Globus pallidus (tissue), 1 donor: ENCODE measurements around the gene C2orf81.
"Not testable (repeated sequence)": the region's sequence is repeated elsewhere in the genome, so short reads cannot be mapped to it uniquely, and the experiment has no call there.

ENCODE experiments used
- DNase-seq: peaks from one replicate; pipeline ENCODE4 v3.0.0-alpha.2; 2015; ENCODE audit warnings: low spot score

The C2orf81 gene

DNA sequence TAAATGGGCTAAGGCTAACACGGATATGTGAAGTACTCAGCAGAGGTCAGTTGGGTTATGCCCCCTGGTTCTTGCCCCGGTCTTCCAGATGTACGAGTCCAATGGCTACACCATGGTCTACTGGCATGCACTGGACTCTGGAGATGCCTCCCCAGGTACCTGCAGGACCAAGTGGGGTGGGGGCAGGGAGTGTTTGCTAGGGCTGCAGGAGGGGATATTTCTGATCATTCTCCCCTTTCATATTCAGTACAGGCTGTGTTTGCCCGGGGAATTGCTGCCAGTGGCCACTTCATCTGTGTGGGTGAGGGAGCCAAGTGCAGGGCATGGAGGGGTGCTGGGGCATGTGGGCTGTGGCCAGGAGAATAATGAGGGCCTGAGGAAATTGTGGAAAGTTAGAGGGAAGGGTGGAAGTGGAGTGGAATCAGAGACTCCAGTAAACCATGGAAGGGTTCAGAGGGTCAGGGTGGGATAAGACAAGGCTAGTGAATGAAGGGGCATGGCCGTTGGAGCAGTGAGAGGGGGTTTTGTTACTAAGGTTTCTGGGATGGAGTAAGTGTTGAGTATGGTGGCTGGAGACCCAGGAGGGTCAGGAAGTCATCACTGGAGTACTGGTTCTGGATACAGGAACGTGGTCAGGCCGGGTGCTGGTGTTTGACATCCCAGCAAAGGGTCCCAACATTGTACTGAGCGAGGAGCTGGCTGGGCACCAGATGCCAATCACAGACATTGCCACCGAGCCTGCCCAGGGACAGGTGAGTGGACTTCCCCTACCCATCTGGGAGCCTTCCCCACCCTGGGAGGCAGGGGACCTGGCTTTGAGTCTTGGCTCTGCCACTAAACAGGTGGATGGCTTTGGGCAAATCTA lies 2.0 kb upstream of the C2orf81 start:
- no peak for DNase-seq

DNA sequence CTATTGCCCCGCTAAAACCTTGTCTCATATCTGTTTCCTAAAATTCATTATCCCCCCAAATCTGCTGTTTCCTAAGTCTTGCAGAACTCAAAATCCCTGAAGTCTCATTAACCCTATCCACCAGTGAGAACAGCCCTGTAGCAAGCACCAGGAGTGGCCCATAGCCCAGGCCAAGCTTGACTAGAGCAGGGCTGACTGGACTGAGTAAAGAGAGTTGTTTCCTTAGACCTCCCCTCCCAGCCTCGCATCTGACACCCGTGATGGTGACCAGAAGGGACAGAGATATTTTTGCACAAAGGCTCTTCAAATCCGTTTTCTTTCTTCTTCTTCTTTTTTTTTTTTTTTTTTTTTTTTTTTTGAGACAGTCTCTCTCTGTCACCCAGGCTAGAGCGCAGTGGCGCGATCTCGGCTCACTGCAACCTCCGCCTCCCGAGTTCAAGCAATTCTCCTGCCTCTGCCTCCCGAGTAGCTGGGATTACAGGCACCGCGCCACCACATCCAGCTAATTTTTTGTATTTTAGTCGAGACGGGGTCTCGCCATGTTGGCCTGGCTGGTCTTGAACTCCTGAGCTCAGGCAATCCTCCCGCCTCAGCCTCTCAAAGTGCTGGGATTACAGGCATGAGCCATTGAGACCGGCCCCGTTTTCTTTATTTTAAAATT lies 846 bp downstream of the C2orf81 start:
- DNase-seq: not testable (repeated sequence)

DNA sequence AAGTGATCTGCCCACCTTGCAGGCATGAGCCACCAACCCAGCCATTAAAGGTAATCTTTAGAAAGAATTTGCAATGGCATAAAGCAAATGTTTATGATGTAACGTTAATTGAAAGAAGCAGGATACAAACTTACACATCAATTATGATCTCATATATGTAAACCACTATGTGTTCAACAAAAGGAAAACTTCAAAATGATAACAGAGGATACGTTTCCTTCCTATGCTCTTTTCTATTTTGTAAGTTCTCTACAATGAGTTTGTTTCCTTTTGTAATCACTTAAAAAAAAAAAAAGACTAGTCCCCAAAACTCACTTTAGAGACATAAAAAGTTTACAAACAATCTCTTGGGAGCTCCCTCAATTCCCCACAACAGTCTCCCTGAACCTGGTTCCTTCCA lies 1.4 kb downstream of the C2orf81 start:
- no peak for DNase-seq

DNA sequence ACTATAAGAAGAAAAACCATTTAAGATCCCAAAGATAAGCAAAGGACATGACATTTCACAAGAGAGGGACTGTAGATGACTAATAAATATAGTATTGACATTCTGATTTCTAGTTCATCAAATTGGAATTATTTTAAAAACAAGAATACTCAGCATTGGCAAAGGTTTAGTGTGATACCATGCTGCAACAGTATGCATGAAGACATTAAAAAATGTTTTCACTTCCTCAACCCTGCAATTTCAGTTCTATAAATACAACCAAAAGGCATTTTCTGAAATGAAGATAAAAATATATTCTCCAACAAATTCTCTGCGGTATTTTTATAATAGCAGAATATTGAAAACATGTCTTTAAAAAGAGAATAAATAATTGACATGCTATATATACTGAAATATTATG lies 2.1 kb downstream of the C2orf81 start:
- no peak for DNase-seq

DNA sequence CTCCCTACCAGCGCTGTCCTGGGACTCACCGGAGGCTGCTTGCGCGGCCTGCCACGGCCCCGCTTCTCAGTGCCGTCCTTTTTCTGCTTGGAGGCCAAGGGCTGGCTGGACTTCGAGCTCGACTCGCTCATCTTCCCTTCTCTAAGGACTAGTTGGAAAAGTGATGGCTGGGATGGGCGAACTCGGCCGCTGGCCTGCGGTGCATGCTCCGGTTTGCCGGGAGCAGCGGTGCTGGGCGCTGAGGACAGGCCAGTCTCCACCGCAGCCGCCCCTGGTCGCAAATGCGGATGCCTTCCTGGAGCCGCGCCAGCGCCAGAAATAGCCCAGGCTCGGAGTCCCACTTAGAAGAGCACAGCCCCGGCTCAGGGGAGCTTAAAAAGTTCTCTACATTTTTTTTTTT lies 3.1 kb downstream of the C2orf81 start:
- DNase-seq: no peak

DNA sequence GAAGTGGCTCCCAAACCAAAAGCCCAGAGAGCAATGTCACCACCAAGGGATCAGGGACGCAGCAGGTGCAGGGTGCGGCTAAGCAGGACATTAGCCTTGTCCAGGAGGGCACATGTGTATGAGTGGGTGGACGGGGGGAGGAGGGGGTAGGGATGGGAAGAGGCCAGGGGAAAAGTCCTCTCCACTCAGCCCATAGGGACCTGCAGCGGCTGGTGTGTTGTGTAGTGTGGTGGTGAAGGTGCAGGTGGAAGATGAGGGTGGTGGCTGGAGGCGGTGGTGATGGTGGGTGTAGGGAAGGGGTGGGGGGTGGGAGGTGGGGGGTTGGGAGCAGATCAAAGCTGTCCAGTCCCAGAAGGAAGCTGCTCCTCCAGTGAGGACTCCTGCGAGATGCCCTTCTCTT lies 3.7 kb downstream of the C2orf81 start:
- no peak for DNase-seq

DNA sequence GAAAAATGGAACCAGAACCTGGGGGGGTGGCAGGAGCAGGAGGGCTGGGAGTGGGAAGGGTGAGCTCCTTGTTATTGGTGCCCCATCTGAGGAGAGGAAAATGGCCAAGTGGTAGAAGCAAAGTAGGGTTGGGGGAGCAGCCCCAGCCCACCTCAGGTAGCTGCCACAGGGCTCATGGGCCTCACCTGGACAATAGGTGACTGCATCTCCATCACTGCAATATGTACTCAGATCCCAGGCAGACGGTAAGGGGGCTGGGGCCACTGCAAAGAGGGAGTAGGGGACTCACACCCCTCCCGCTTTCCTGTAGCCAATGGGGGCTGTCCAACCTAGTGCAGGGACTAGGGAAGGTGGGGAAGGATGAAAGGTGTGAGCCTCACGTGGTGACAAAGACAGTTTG lies 4.2 kb downstream of the C2orf81 start:
- no peak for DNase-seq

DNA sequence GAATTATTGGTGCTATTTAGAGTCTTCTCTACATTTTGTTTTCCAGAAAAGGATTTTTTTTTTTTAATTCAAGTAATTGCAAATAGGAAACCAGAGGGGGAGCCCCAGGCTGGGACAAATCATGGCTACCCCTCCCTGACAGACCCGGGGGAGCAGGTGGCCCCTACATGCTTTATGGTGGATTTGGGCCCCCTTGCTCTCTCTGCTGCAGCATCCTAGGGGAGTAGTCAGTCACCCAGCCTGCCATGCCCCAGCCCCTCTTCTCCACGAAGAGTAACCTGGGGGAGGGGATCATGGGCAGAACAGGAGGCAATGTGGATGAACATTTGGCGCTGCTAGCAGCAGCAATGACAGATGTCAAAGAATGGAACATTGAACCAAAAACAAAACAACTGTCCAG lies 4.6 kb downstream of the C2orf81 start:
- DNase-seq: no peak

DNA sequence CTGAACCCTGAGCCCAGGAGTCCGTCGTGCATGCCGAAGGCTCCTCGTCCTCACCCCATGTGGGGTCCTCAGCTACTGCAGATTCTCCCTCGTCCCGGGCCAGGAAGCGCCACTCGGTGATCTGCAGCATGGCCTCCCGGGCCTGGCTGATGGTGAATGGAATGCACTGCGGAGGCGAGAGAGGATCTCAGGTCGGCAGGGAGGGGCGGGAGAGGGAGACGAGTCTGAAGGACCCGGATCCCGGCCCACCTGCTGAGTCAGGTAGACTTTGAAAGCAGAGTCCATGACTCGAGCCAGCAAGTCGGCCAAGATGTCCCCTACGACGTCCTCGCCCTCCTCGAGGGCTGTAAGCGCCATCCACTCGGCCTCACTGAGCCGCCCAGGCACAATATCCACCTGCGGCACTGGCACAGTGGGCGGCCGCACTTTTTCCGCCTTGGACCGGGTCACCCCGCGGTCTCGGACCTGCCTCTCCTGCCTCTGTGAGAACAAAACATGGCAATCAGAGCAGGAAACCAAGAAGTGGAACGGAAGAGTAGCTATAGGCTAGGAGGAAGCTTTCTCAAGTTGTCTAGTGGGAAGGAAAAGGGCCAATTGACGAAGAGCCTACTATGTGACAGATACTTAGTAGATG lies 5.5 kb downstream of the C2orf81 start:
- DNase-seq: no peak

DNA sequence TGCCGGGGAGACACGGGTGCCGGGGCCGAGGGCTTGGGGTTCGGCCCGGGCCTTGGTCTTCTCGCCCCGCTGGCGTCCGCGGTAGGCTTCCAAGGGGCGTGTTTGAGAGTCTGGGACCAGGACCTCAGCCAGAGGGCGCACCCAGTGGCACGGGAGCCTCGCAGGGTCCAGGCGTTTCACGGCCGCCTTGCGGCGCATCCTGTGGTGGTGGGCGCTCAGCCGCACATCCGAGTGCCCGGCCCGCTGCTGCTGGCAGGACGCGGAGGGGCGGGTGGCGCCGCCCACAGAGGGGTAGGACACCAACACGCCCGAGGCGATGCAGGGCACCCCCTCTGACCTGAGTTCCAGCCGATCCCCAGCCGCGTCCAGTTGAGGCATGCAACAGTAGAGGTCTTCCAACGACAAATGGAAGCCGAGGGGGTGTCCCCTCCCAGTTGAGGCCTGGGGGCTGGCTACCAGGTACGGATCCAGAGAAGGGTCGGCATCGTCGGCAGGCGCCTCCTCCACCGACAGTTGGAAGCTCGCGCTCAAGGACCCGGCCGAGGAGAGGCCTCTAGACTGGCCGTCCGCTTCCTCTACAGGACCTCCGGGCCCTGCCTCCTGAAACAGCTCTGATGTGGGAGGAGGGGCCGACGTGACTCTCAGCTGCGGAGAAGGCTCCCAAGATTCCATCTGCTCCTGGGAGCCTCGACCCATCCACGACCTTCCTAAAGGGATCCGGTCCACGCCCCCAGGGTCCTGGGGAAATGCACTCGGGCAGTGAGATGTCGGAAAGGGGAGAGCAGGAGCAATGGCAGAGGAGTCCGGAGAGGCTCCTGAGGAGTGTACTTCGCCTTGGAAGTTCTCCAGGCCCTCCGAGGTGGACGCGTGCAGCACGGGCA lies 6.3 kb downstream of the C2orf81 start:
- no peak for DNase-seq

DNA sequence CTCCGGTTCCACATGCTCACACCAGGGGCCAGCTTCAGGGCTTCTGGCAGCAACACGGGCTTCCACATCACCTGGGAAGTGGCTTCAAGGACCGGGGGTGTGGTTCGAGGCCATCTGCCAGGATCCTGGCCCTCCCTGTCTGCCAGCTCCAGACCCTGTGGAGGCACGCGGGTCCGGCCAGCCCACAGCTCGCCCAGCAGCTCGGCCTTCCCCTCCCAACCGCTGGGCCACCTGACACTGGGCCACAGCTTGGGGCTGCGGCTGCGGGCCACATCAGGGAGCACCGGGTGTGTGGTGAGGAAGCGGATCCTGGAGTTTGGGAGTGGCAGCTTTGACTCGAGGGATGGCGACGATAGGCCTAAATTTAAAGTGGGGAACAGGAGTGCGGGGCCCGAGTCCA lies 7.0 kb downstream of the C2orf81 start:
- DNase-seq: no peak

DNA sequence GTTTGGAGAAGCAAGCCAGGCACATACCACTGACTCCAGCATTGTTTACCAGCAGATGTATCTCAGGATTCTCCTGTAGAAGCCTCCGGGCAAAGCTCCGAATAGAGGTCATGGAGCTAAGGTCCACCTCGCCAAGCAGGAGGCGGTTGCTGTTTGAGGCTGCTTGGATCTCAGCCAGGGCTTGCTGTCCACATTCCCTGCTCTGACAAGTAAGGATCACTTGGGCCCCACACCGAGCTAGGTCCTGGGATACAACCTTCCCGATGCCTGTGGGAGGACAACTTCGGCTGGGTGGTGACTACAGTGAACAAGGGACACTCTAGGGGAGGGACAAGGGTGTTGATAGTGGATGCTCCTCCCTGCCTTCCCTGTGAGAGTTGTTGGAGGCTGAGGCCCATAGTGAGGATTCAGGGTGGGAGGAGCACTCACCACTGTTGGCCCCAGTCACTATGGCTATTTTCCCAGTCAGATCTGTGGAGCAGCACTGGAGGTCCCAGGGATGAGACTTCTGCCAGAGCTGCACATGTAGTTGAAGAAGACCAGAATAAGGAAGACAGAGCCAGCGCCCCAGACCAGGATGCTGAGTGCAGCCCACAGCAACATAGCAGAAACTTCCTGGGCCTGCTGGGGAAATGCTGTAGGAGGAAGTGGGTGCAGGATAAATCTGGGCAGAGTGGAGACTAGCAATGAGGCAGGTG lies 8.3 kb downstream of the C2orf81 start:
- no peak for DNase-seq

DNA sequence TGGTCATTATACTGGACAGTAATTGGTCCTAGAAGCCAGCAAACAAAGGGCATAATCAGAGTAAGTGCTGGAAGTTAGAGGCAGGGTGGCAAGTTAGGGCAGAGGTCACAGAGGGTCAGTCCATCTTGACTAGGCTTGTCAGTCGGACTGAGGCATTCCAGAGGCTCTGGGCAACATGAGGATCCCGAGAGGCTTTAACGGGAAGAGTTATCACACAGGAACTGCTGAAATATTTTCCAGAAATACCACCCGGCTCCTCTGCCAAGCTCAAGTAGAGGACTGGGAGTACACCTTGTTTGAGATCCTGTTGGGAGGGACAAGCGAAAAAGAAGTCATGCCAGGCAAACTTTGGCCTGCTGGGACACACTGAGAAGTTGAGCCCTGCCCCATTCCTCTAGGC lies 13.7 kb downstream of the C2orf81 start:
- no peak for DNase-seq

DNA sequence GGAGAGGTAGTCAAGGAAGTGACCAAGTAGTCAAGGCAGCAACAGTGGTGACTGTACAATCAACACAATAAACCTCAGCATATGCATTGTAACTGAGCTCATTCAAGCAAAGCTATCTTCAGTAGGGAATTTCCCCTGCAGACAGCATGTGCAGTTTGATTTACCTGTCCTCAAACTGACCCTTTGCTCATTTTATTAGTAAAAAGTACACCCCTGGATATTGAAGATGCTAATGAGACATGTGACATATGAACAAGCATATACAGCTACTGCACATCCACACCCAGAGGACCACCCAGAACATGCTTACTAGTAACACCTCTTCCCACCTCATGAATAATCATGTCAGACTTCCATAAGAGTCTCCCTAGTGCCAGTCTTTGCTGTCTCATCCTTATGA lies 15.4 kb downstream of the C2orf81 start:
- no peak for DNase-seq

DNA sequence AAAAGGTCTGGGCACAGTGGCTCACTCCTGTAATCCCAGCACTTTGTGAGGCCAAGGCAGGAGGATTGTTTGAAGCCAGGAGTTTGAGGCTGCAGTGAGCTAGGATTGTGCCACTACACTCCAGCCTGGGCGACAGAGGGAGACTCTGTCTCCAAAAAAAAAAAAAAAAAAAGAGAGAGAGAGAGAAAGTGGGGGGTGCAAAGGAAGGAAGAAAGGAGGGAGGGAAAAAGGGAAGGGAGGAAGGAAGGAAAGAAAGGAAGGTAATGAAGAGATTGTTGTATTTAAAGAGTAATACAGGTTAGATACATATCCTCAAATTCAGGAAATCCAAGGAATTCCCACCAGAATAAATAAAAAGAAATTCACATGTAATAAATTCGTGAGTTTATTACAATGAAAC lies 19.5 kb downstream of the C2orf81 start:
- DNase-seq: no peak

DNA sequence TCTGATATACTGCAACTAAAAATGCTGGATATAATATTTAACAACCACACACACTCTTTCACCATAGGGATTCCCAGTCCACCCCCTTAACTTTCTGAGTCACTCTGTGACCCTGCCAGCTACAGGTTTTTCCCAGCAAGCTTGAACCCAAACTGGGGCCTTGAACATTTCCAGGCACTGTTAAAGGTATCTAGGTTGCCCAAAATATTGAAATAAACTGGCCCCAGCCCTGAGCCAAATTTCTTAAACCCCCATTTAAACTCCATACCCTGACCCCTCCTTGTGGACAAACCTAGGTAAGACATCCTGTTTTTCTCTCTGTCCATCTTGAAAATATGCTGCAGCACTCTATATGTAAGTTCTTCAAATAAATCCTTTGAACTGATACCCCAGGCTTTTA lies 21.6 kb downstream of the C2orf81 start:
- no peak for DNase-seq

DNA sequence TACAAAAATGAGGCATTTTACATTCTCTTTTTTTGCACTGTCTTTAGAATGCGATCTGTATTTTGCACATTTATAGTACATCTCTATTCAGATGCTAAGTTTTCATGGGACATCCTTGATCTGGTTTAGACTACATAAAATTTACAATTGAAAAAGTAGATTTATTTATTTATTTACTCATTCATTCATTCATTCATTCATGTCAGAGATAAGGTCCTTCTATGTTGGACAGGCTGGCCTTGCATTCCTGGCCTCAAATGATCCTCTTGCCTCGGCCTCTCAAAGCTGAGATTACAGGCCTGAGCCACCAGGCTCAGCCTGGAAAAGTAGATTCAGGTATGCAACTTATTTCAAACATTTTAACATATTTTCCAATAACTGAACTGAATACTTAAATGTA lies 25.3 kb downstream of the C2orf81 start:
- DNase-seq: no peak

DNA sequence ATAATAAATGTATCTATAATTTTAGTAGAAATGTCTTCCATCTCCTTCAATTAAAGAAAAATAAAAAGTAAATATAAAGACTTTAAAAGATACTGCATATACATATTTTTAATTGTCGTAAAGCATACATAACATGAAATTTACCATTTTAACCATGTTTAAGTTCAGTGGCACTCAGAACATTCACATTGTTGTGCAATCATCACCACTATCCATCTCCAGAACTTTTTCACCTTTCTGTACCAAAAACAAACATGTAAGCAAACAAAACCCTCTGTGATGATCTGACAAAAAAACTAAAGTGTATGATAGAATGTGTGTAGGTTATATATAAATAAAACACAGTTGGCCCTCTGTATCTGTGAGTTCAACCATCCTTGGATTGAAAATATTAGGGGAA lies 27.9 kb downstream of the C2orf81 start:
- DNase-seq: no peak

DNA sequence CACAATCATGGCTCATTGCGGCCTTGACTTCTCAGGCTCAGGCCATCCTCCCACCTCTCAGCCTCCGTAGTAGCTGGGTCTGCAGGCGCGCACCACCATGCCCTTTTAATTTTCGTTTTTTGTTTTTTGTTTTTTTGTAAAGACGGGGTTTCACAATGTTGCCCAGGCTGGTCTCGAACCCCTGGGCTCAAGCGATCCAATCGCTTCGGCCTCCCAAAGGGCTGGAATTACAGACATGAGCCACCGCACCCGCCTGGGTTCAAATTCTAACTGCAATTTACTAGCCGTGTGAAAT lies 29.0 kb downstream of the C2orf81 start:
- no peak for DNase-seq

DNA sequence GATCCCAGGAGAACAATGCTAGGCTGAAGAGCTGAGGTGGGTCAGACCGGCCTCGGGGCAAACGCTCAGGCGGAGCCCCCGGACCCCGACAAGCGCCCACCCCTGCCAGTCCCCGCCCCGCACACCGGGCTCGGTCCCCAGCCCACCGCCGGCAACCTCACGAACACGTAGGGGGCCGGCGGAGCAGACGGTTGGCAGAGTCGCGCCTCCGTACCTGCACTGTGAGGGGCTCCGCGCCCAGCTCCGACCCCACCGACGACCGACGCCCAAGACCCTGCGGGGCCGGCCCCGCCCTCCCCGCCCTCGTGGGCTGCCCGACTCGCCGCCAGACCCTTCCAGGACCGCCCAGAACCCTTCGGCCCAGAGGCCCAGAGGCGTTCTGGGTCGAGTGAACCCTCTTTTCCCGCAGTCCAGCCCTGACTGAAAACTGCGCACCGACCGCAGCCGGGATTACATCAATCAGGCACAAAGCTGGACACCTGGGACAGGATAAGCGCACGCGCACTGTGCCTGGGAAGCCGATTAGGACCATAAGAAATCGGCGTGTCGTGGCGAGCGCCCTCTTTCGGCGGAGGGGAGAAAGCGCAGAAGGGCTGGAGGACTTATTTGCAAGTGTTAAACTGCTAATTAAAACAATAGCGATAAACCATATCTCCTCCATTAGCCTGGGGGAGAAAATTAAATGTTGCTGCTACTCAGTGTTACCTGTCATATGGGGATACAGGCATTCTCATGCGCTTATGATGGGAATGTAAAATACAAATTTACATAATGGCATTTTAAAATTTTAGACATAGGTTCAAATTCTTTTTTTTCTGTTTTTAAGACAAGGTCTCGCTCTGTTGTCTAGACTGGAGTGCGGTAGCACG lies 29.6 kb downstream of the C2orf81 start:
- DNase-seq: peak; percentile 91

DNA sequence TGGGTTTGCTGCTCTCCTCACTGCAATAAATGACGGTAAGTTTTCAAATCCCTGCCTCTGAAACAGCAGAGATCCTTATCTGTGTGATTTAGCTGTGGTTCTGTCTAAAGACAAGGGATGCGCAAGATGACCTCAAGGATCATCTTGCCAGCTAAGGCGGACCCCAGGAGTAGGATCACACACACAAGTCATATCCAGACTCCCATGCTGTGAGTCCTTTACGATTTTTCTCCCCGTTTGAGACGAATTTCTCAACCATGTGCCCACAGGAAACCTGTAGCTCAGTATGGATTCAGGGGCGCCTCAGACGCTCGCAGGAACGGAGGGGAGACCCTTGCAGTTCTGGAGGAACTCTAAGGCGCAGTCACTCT lies 30.2 kb downstream of the C2orf81 start:
- DNase-seq: no peak
